SW480 (cell line): ENCODE data around the gene ADAT2.
A peak's percentile ranks its signal among the peaks of the same experiment; 100 is the strongest.

ENCODE experiments used
- DNase-seq: peaks from one replicate; pipeline ENCODE4 v3.0.0-alpha.2; 2016; ENCODE audit warnings: low spot score

Gene ADAT2

GRCh38 chr6:143441680-143442545 is 8.6 kb downstream of the ADAT2 start:
- DNase-seq, result no peak

GRCh38 chr6:143441010-143441409 is 9.5 kb downstream of the ADAT2 start:
- no peak for DNase-seq

- no peak for DNase-seq
These were observed 17.9 kb downstream of the ADAT2 start for GRCh38 chr6:143432588-143432987.

GRCh38 chr6:143431226-143431625 is 19.3 kb downstream of the ADAT2 start:
- DNase-seq, result no peak

- no peak for DNase-seq
These were observed 20.5 kb downstream of the ADAT2 start for GRCh38 chr6:143429970-143430369.

GRCh38 chr6:143427109-143427817 is 23.2 kb downstream of the ADAT2 start:
- peak; percentile 44 for DNase-seq

GRCh38 chr6:143426026-143426425 is 24.5 kb downstream of the ADAT2 start:
- no peak for DNase-seq

- no peak for DNase-seq
These were observed 31.0 kb downstream of the ADAT2 start for GRCh38 chr6:143419526-143419925.

GRCh38 chr6:143414769-143415168 is 35.7 kb downstream of the ADAT2 start:
- DNase-seq, result no peak

- no peak for DNase-seq
These were observed 39.6 kb downstream of the ADAT2 start for GRCh38 chr6:143410859-143411270.

GRCh38 chr6:143408787-143409162 is 41.7 kb downstream of the ADAT2 start:
- no peak for DNase-seq

- no peak for DNase-seq
These were observed 42.2 kb downstream of the ADAT2 start for GRCh38 chr6:143408151-143408786.

GRCh38 chr6:143406673-143407072 is 43.8 kb downstream of the ADAT2 start:
- DNase-seq, result no peak

GRCh38 chr6:143405373-143406154 is 44.9 kb downstream of the ADAT2 start:
- DNase-seq, result no peak

- DNase-seq, result no peak
These were observed 47.7 kb downstream of the ADAT2 start for GRCh38 chr6:143402721-143403336.

GRCh38 chr6:143401636-143402370 is 48.7 kb downstream of the ADAT2 start:
- no peak for DNase-seq

- no peak for DNase-seq
These were observed 49.4 kb downstream of the ADAT2 start for GRCh38 chr6:143401068-143401446.

GRCh38 chr6:143400258-143401067 is 50.0 kb downstream of the ADAT2 start:
- DNase-seq, result no peak

GRCh38 chr6:143399775-143400174 is 50.7 kb downstream of the ADAT2 start:
- no peak for DNase-seq

- DNase-seq, result no peak
These were observed 51.3 kb downstream of the ADAT2 start for GRCh38 chr6:143399176-143399575.
